GM12878 (cell line): ENCODE results near the gene FOXJ1. TPM values are rescaled to one million over a fixed set of nuclear protein-coding genes. Genes with fewer than 3 reads are reported as not detected.

ENCODE experiments used
- ATAC-seq: fragments of 200-7000 bp; cut with Tn5 transposase; 3 replicates; pipeline ENCODE4 v1.9.1; 2020; ENCODE audit warnings: mild to moderate bottlenecking, moderate library complexity
- BruUV-seq: library from RNA; stranded (reverse); fragments of 400-500 nt; replicated peaks from 2 replicates; lab custom pipeline; 2021; lab: Mats Ljungman, UMichigan
- CTCF ChIA-PET: fragments of 300-600 bp; sonication (Branson Sonifier 250); formaldehyde crosslinking; extraction: SDS; loops from one replicate; lab custom pipeline; 2021; ENCODE audit warnings: inconsistent platforms; lab: Yijun Ruan, JAX
- POLR2A ChIA-PET: fragments of 350-600 bp; formaldehyde crosslinking; extraction: SDS; loops from one replicate; lab custom pipeline; 2021; ENCODE audit warnings: inconsistent platforms; lab: Charles Lee
- RAD21 ChIA-PET: fragments of 300-600 bp; sonication (Branson Sonifier 250); formaldehyde crosslinking; loops from one replicate; lab custom pipeline; 2023; ENCODE audit warnings: antibody characterized with exemption; ENCODE audit not compliant: unreplicated experiment; lab: Charles Lee
- SMC1A ChIA-PET: fragments of 300-600 bp; sonication (Branson Sonifier 250); formaldehyde crosslinking; loops from one replicate; lab custom pipeline; 2023; ENCODE audit not compliant: unreplicated experiment, uncharacterized antibody; lab: Charles Lee
- DNase-seq: peaks from one replicate; pipeline ENCODE4 v3.0.0-alpha.2; 2011; ENCODE audit warnings: low read depth, low spot score
- FAIRE-seq: peaks from 3 replicates; lab custom pipeline; 2011; peaks lifted over from hg19 to GRCh38; lab: Jason Lieb, UNC
- H2AFZ ChIP-seq: 2 replicates; pipeline ENCODE4 v1.6.0; 2011; ENCODE audit warnings: low read depth, low read length, control low read depth; ENCODE audit not compliant: control insufficient read depth
- H3K27ac ChIP-seq: 2 replicates; pipeline ENCODE4 v1.5.1; 2011; ENCODE audit warnings: control low read depth; ENCODE audit not compliant: control insufficient read depth, insufficient read depth
- H3K27me3 ChIP-seq, 2 experiments: replicated peaks in 1 of 2; 2 replicates each; pipeline versions ENCODE4 v1.6.0 to v1.6.1; 2011; ENCODE audit warnings: low read length in 1 of 2; ENCODE audit not compliant: control insufficient read depth in 2 of 2, insufficient read depth in 2 of 2
- H3K36me3 ChIP-seq, 2 experiments: 2 replicates each; pipeline ENCODE4 v1.5.1; 2011; ENCODE audit warnings: low read length in 1 of 2; ENCODE audit not compliant: control insufficient read depth in 2 of 2, insufficient read depth in 2 of 2
- H3K4me1 ChIP-seq: 2 replicates; pipeline ENCODE4 v1.6.1; 2011; ENCODE audit warnings: mild to moderate bottlenecking, low read length, moderate library complexity, mixed read lengths; ENCODE audit not compliant: control insufficient read depth, insufficient read depth
- H3K4me2 ChIP-seq: 2 replicates; pipeline ENCODE4 v1.6.0; 2011; ENCODE audit warnings: control low read depth; ENCODE audit not compliant: control insufficient read depth, insufficient read depth
- H3K4me3 ChIP-seq: fragments of 200-600 bp; sonication (generic); 2 replicates; pipeline ENCODE4 v1.5.1; 2016
- H3K79me2 ChIP-seq: 2 replicates; pipeline ENCODE4 v1.6.0; 2011; ENCODE audit warnings: low read length; ENCODE audit not compliant: control insufficient read depth, insufficient read depth
- H3K9ac ChIP-seq: 2 replicates; pipeline ENCODE4 v1.8.0; 2011; ENCODE audit warnings: low read length, control low read depth, mixed read lengths; ENCODE audit not compliant: control insufficient read depth, insufficient read depth
- H3K9me3 ChIP-seq: replicated peaks from 3 replicates; pipeline ENCODE4 v1.5.1; 2011; ENCODE audit warnings: mild to moderate bottlenecking, low read length; ENCODE audit not compliant: control insufficient read depth, insufficient read depth
- H4K20me1 ChIP-seq: 2 replicates; pipeline ENCODE4 v1.6.0; 2011; ENCODE audit not compliant: control insufficient read depth, insufficient read depth
- CBFB ChIP-seq: IDR thresholded peaks from 2 replicates; pipeline ENCODE4 v1.6.1; 2016; ENCODE audit warnings: antibody characterized with exemption, low read depth
- EGR1 ChIP-seq, 2 experiments: IDR thresholded peaks; 1 replicate in 1 of 2; 2 replicates in 1 of 2; pipeline ENCODE4 v1.6.1; 2011 to 2012; ENCODE audit warnings: low read depth in 2 of 2, low read length in 2 of 2, borderline replicate concordance in 1 of 2, mild to moderate bottlenecking in 1 of 2, moderate library complexity in 1 of 2
- GATAD2B ChIP-seq: fragments of 450-650 bp; conservative IDR thresholded peaks from 2 replicates; pipeline ENCODE4 v1.6.1; 2017; ENCODE audit warnings: low read depth, mild to moderate bottlenecking, moderate library complexity
- MLLT1 ChIP-seq: fragments of 450-650 bp; IDR thresholded peaks from 2 replicates; pipeline ENCODE4 v1.6.1; 2016; ENCODE audit warnings: mild to moderate bottlenecking
- MYB ChIP-seq: fragments of 150-350 bp; IDR thresholded peaks from 2 replicates; pipeline ENCODE4 v1.6.1; 2014; ENCODE audit warnings: mild to moderate bottlenecking, low read depth, low read length, borderline replicate concordance
- NR2C1 ChIP-seq: fragments of 450-650 bp; IDR thresholded peaks from 2 replicates; pipeline ENCODE4 v1.6.1; 2017; ENCODE audit warnings: antibody characterized with exemption, mild to moderate bottlenecking, moderate library complexity
- RELA ChIP-seq: fragments of 450-650 bp; IDR thresholded peaks from 2 replicates; pipeline ENCODE4 v1.8.0; 2014; ENCODE audit warnings: borderline replicate concordance; ENCODE audit not compliant: partially characterized antibody
- ZNF622 ChIP-seq: fragments of 450-650 bp; IDR thresholded peaks from 2 replicates; pipeline ENCODE4 v1.6.1; 2017; ENCODE audit warnings: mild to moderate bottlenecking, inconsistent platforms
- WGBS: methylation state at CpG from one replicate; pipeline ENCODE4 v1.1.6; 2016; ENCODE audit warnings: low lambda C conversion rate; ENCODE audit not compliant: insufficient replicate concordance, insufficient coverage; ENCODE audit errors: missing lambda C conversion rate; 5-methylcytosine and 5-hydroxymethylcytosine counted together
- in situ Hi-C: fragments of 300-500 bp; cut with MboI; formaldehyde crosslinking; loops from 9 replicates; pipeline ENCODE4 v1.14.3; 2018; ENCODE audit warnings: mixed read lengths
- intact Hi-C: fragments of 100-400 bp; cut with micrococcal nuclease; formaldehyde crosslinking; loops from one replicate; pipeline ENCODE4 v1.14.2; 2022; ENCODE audit not compliant: unreplicated experiment
- polyA plus RNA-seq, 11 experiments: library from polyadenylated mRNA; depleted of rRNA in 4 of 11; unstranded in 6 of 11; stranded (reverse) in 5 of 11; fragments of >200 nt; fragmentation: Nextera tagmentation in 4 of 11; fragmentation: Illumina TruSeq in 1 of 11; extraction: Ambion mirVana in 4 of 11; extraction: Trizol in 1 of 11; gene quantifications; 1 replicate in 1 of 11; 2 replicates in 10 of 11; pipeline versions ENCODE4 v1.2.1 to v1.2.3, GENCODE V29; 2011 to 2016; ENCODE audit warnings: inconsistent platforms in 2 of 11, missing spikeins in 2 of 11, low read depth in 1 of 11
- total RNA-seq, 4 experiments: library from RNA; depleted of rRNA in 3 of 4; stranded (reverse); fragments of >200 nt in 3 of 4; fragmentation: Illumina TruSeq in 1 of 4; extraction: Trizol in 1 of 4; gene quantifications; 2 replicates each; pipeline versions ENCODE4 v1.2.1 to v1.2.3, GENCODE V29; 2013 to 2021

Gene FOXJ1
- total and polyA plus RNA-seq, 10 of the 15 experiments (the other 5 are each of a cell fraction or from before 2014, with no cell fraction given): not detected

GRCh38 chr17:76125922-76126321 lies 15.1 kb downstream of the FOXJ1 start:
- POLR2A ChIA-PET: interaction anchor here (0.8 to 2.8 kb wide), 3 partner anchors 54 to 147 kb away, joined by 3 to 11 read pairs (median 3); no protein-coding TSS in a partner anchor
- RAD21 ChIA-PET: interaction anchor here (0.7 to 9.5 kb wide), 8 partner anchors 55 to 176 kb away, joined by 3 to 125 read pairs (median 12); partner anchors contain the start of gene UBALD2

More at GRCh38 chr17:76125922-76126321, 15.1 kb downstream of the FOXJ1 start:
- in situ Hi-C loops: no loop called here
- FAIRE-seq: no peak
- H4K20me1 ChIP-seq: no peaks in the 10 kb centered on the region
- H3K79me2 ChIP-seq: no peaks in the 10 kb centered on the region
- BruUV-seq: no TSS peak
- 100% methylated on average over 1 of the region's 1 CpG for WGBS
- no peak overlapping the region for H3K4me2 ChIP-seq
- H2AFZ ChIP-seq: no peak overlapping the region
- H3K4me3 ChIP-seq: no peak overlapping the region
- TF ChIP-seq GATAD2B: no peak
- no peak for TF ChIP-seq NR2C1
- no peak for TF ChIP-seq CBFB
- TF ChIP-seq EGR1 (IDR thresholded peaks at IDR 0.05; ENCODE audit: borderline replicate concordance in 1 of 2, low read depth in 2 of 2, low read length in 2 of 2): no peak
- no peak for TF ChIP-seq MYB
- TF ChIP-seq RELA: no peak
- no peak for TF ChIP-seq MLLT1
- TF ChIP-seq ZNF622: no peak
- TF ChIP-seq, all 136 proteins: peak for 0
- no peak overlapping the region for H3K9ac ChIP-seq
- peaks cover 6% of the 10 kb centered on the region for H3K4me1 ChIP-seq
- DNase-seq (no peak), ATAC-seq (no peak)
- H3K9me3 ChIP-seq: no peaks in the 10 kb centered on the region
- no peaks in the 10 kb centered on the region for H3K36me3 ChIP-seq
- H3K27me3 ChIP-seq: no peaks in the 10 kb centered on the region
- CTCF ChIA-PET: interaction anchor here (0.7 to 18.3 kb wide), 20 partner anchors 8 to 220 kb away, joined by 3 to 316 read pairs (median 5); partner anchors contain the start of gene UBALD2
- SMC1A ChIA-PET: interaction anchor here (0.8 to 9.0 kb wide), 12 partner anchors 19 to 173 kb away, joined by 3 to 77 read pairs (median 6); no protein-coding TSS in a partner anchor
- H3K27ac ChIP-seq: no peak overlapping the region
- intact Hi-C loops: loop anchor here (10.0 kb wide), 1 partner anchor 259 kb away; the partner anchor contains the start of gene SPHK1
